GM12892 (cell line): Measurements from ENCODE around the gene HLA-DRA.

Experiments
- POLR2A ChIP-seq: IDR thresholded peaks from 2 replicates; pipeline ENCODE4 v1.6.1; 2011; ENCODE audit warnings: low read depth, low read length, control low read depth
- POLR2AphosphoS5 ChIP-seq: IDR thresholded peaks from 2 replicates; pipeline ENCODE4 v1.6.1; 2011; ENCODE audit warnings: low read depth, low read length, control low read depth
- TAF1 ChIP-seq: IDR thresholded peaks from 2 replicates; pipeline ENCODE4 v1.6.1; 2011; ENCODE audit warnings: low read depth, mild to moderate bottlenecking, control low read depth, low read length, borderline replicate concordance

DNA sequence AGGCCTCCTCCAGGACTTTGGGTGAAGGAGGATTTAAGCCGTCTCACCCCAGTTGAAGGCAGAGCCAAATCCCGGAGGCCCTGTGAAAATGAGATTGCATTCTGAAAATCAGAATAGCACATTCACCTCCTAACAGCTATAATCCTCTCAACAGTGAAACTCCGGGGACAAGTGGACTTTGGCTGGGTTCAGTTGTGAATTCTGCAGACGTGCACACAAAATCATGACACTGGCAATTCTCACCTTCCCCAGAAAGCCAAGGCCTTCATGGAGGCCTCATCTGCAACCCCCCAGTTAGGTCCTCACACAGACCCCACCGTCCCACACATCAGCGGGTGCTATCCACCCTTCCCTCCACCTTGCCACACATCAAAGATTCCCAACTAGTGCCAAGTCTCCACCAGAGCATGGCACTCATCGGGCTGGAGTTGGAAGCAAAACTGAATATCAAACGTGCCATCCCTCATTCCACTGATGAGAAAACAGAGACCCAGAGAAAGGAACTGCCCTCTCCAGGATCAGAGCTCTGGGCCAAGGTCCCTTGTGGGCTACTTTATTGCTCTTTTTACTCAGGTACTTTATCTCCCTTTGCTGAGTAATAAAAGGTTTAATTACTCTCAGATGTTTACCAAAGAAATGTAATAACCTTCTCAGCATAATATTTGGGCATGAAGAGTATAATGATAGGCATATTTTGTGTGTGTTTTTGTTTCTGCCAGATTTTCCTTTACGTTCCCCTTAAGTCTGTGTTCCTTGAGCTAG, 27.9 kb upstream of the HLA-DRA start:
- TF ChIP-seq POLR2A (no peak), POLR2AphosphoS5 (no peak), TAF1 (no peak)
